Measurements from ENCODE around the gene STRIP2. TPM values are rescaled to one million over a fixed set of nuclear protein-coding genes. Genes with fewer than 3 reads are reported as not detected.

The STRIP2 gene
- total RNA-seq, 1 experiment from 2014 or later, result 10.8 TPM

- Histone ChIP-seq H3K9me2 (ENCODE audit: insufficient read depth) (no peaks in the 10 kb centered on the region), H2AFZ (ENCODE audit: low read depth, low read length, poor library complexity, severe bottlenecking) (no peak overlapping the region), H3K4me3 (replicated peaks in 1 of 2; ENCODE audit: low read depth in 1 of 2, low read length in 2 of 2) (no peak overlapping the region), H3K4me1 (ENCODE audit: control insufficient read depth in 1 of 2, insufficient read depth in 2 of 2, low read length in 2 of 2) (no peaks in the 10 kb centered on the region), H3K27me3 (ENCODE audit: insufficient read depth, low read length) (no peaks in the 10 kb centered on the region), H3K9ac (ENCODE audit: low read length) (no peak overlapping the region), H3K36me3 (ENCODE audit: control insufficient read depth in 1 of 2, insufficient read depth in 2 of 2, low read length in 2 of 2) (no peaks in the 10 kb centered on the region), H3K4me2 (ENCODE audit: low read length) (no peak overlapping the region), H3K9me3 (ENCODE audit: control insufficient read depth in 1 of 2, insufficient read depth in 1 of 2, low read depth in 1 of 2, low read length in 2 of 2) (no peaks in the 10 kb centered on the region), H3K79me2 (ENCODE audit: insufficient read depth, low read length) (no peaks in the 10 kb centered on the region), H4K20me1 (ENCODE audit: insufficient read depth) (no peaks in the 10 kb centered on the region), H3K27ac (ENCODE audit: low read depth, low read length) (no peak overlapping the region)
- TF ChIP-seq TCF7L2 (IDR thresholded peaks at IDR 0.05; ENCODE audit: borderline replicate concordance, extremely low read depth, insufficient read depth, insufficient read length), result no peak
- no peak for TF ChIP-seq EZH2phosphoT487 (IDR thresholded peaks at IDR 0.05; ENCODE audit: borderline replicate concordance)
- no peak for TF ChIP-seq ZBTB33 (IDR thresholded peaks at IDR 0.05; ENCODE audit: extremely low read depth, insufficient replicate concordance, low read length)
- no peak for TF ChIP-seq ZFX (IDR thresholded peaks at IDR 0.05)
- no peak for TF ChIP-seq REST (IDR thresholded peaks at IDR 0.05; ENCODE audit: low read depth)
- ATAC-seq (no peak), DNase-seq (ENCODE audit: low read depth, low spot score) (no peak)
- intact Hi-C loops (cut with micrococcal nuclease), result no loop called here
- RAD21 ChIA-PET (ENCODE audit: low non-redundant PET in 1 of 2, low total read pairs in 2 of 2, uncharacterized antibody in 2 of 2, unreplicated experiment in 2 of 2), result no interaction called here
- no TSS peak for BruUV-seq (replicated peaks)
- CTCF ChIA-PET, result interaction anchor here (1.1 to 2.0 kb wide), 2 partner anchors 15 to 24 kb away, joined by 3 to 8 read pairs; no protein-coding TSS in a partner anchor
- POLR2A ChIA-PET, result no interaction called here
These were observed 42.6 kb upstream of the STRIP2 start for GRCh38 chr7:129391546-129392171.
